HG03457 (cell line): ENCODE data around the gene PSMD5.

Source experiments
- ATAC-seq: cut with Tn5 transposase; IDR thresholded peaks from one replicate; pipeline ENCODE4 v1.9.1; 2021; ENCODE audit warnings: moderate number of reproducible peaks; ENCODE audit not compliant: unreplicated experiment

PSMD5 gene

GRCh38 chr9:120856700-120857099 is 14.0 kb upstream of the PSMD5 start:
- ATAC-seq, result no peak

DNA sequence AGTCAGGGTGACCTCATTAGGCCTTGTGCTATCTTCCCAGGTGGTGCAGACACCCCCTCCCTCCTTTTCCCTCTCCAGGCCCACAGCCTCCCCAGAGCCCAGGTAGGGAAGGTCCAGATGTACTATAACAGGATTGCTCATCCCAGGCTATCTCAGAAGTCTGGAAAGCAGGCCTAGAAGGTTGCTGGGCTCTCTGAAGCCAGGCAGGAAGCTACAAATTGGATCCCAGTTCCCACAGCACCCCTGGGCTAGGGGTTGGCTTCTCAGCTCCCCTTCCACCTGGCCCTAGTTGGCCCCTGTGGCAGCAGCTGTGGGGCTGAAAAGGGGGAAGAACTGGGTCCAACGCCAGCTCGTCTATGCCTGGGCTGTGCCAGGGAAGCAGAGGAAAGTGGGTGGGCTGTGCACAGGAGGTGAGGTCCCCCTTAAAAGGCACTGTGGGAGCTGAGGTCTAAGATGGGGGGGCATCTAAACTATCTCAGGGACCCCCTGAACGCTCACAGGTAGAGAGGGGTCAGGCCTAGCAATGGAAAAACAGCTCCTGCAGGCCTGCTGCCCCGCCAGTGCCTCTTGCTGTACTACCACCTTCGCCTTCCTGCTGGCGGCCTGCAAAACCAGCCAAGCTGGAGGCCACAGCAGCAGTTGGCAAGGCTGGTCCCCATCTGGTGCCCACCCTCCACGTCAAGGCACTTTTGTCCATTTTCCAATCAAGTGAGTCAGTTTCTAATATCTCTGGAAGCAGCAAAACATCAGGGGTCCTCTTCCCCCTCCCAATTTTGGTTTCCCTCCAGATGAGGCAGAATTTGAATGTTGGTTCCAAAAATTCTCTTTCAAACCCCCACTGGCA is 13.3 kb upstream of the PSMD5 start:
- no peak for ATAC-seq

DNA sequence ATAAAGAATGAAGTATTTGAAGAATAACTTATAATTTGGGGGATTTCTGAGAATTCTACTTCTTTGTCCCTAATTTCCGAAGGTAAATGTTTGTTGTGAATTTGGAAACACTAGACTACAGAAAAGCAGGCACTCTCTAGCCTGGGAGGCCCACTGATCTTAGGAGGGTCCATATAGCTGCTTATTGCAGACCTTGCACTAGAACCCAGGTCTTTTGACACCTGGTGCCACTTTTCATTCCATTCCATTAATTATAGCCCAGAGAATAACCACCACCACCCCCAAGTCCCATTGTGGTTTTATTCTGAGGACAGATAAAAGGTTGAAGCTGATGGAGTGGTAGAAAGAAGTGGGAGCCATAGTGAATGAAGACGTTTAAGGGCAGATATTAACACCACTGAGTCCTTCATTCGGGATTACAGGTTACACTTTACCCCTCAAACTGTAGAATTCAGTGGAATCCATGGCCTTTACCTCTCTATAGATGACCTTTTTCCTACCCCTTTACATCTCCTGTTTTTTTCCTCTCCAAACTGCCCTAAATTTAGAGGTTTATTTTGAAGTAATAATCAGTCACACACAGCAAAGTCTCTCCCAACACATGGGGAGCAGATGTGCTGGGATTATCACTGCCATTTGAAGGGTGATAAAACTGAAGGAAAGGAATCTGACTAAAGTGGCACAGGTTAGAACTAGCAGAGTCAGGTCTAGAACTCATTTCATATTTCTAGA is 12.0 kb upstream of the PSMD5 start:
- ATAC-seq, result no peak

DNA sequence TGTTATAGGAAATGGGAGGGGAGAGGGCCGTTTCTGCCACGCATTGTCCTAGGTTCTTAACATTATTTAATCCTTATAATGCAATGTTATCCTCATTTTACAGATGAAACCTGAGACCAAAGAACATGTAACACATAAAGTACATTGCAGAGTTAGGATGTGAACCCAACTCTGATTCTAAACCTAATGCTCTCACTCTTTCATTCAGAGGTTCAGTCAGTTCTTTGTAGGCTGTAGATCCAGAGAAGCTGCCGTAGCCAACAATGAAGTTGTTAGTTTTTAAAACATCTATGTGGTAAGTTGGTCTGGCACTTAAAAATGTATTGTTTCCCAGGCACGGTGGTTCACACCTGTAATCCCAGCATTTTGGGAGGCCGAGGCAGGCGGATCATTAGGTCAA is 10.5 kb upstream of the PSMD5 start:
- no peak for ATAC-seq

DNA sequence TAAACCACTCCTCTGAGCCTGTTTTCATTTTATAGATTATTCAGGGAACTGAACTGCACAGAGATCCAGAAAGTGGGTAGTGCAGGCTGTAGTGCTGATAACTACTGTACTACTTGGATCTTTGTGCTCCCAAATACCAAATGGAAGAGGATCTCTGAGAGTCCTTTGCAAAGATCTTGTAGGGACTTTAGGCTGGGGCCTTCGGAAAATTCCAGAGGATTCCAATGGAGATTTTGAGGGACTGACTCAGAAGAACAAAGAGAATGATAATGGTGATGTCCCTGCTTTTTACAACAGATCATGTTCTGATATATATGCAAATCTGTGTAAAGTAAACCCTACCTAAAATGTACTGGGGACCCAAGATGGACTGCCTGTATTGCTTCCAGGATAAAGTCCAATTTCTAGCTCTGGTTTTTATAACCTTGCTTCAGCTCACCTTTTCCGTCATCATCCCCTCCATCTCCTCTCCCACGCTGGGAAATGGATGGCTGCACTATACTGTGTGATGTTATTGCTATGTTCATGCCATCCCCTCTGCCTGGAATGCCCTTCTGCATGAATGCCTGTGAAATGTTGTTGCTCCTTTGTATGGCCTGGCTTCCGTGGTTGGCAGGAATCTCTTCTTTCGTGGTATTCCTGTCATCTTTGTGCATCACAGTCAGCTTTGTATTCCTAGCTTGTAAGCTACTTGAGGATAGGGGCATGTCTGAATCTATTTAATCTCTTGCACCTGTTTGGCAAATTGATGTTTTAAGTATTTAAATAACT is 9.7 kb upstream of the PSMD5 start:
- no peak for ATAC-seq

DNA sequence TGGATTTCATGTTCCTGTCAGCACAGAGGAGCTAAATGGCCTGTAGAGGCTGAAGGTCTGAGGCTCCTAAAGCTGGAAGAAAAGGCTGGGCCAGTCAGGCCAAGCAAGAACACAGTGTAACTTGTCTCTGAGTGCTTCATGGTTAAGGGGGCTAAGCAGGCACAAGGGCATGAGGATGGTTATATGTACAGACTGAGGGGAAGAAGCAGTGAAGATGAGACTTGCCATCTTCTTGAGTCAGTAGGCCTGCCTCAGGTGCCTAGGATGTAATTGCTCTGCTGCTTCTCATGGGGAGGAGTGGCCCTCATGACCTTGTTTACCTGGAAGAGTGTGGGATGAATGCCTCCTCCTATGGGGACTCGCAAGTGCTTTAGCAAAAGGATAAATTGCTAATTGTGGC is 8.7 kb upstream of the PSMD5 start:
- ATAC-seq, result no peak

GRCh38 chr9:120850315-120850714 is 7.6 kb upstream of the PSMD5 start:
- no peak for ATAC-seq

DNA sequence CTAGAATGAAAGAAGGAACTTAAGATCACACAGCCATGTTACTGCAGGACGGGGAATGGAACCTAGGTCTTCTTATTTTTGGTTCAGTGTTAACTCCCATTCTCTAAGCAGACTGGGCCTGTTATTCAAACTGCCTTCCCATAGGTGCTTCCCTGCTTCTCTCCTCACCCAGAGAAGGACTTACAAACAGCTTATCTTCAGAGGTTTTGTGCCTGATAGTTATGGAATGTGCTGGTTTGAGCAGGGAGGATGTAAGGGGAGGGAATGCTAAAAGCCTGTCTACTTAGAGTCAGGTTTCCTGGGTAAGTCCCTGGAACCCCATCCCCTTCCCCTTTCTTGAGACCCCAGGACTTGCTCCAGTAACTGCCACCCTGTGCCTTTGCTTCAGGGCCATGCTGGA is 4.2 kb upstream of the PSMD5 start:
- ATAC-seq, result no peak

- ATAC-seq, result no peak
These were observed 3.6 kb upstream of the PSMD5 start for GRCh38 chr9:120846251-120846889.

DNA sequence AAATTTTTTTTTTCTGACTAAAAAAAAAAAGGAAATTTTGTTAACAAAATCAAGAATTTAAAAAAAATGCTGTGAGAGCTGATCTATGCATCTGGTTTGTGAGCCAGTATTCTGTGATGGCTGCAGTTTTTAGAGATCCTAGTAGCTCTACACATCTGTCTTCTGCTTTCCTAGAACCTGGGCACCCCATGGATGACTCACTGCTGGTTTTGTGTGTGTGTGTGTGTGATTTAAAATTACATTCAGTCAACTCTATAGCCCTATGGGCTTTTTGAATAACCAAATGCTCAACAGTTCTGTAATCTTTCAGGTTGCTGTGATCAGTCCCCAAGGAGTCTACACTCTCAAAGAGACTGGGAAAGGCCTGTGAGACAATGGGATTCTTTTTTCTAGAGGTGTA is 2.5 kb upstream of the PSMD5 start:
- no peak for ATAC-seq

GRCh38 chr9:120841930-120842684 is 615 bp downstream of the PSMD5 start:
- peak; percentile 3 for ATAC-seq

- no peak for ATAC-seq
These were observed 3.6 kb downstream of the PSMD5 start for GRCh38 chr9:120839146-120839545.

DNA sequence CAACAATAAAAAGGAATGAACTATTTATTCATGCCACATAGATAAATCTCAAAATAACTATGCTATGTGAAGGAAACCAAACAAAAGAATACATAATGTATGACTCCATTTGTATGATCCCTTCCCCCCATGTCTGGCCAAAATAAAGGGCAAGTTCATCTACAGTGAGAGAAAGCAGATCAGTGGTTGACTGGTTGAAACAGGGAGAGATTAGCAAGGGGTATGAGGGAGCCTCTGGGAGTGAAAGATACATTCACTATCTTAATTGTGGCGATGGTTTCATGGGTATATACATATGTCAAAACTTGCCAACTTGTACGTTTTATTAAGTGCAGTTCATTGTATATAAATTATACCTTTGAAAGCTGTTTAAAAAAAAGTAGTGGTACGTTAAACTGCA is 4.8 kb downstream of the PSMD5 start:
- no peak for ATAC-seq

DNA sequence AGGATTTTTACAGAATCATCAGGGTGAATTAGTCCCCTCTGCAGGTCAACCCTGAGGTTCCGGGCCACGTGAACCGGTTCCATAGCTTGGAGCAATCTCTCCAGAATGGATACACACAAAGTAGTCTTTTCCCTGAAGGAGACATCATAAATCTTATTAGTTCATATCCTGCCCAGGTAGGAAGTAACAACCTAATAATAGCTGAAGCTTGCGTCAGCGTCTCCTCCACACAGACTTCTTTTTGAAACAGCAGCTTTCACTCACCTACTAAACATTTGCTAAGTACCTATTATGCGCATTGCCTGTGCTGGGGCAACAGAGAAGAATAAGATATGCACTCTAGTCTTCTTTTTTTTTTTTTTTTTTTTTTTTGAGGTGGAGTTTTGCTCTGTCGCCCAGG is 9.4 kb downstream of the PSMD5 start:
- ATAC-seq, result no peak

GRCh38 chr9:120832807-120833206 is 9.9 kb downstream of the PSMD5 start:
- no peak for ATAC-seq

DNA sequence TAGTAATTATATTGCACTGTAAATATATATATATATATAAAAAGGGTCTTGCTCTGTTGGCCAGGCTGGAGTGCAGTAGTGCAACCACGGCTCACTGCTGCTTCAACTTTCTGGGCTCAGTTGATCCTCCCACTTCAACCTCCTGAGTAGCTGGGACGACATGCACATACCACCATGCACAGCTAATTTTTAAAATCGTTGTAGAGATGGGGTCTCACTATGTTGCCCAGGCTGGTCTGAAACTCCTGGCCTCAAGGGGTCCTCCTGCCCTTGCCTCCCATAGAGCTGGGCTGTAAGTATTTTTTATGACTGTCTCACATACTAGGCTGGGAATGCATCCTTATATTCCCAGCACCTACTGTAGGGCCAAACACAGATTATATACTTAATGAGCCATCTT is 11.9 kb downstream of the PSMD5 start:
- ATAC-seq, result no peak

DNA sequence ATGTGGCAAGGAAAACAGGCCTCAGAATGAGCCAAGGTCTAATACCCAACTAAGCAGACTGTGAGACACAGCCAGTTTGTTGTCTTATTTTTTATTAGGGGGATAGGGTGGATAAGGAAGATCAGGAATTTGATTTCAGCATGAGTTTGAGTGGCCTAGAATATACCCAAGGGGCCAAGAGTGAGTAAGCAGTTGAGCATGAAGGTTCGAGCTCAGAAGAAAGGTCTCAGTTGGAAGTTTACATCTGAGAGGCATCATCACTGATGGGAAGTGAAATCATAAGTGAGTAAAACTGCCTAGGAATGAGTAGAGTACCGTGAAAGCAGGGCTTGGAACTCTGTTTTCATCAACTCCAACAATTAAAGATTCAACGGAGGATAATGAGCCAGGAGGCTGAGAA is 12.6 kb downstream of the PSMD5 start:
- no peak for ATAC-seq

- no peak for ATAC-seq
These were observed 13.1 kb downstream of the PSMD5 start for GRCh38 chr9:120829650-120830049.

GRCh38 chr9:120820095-120820494 is 22.6 kb downstream of the PSMD5 start:
- ATAC-seq, result no peak

DNA sequence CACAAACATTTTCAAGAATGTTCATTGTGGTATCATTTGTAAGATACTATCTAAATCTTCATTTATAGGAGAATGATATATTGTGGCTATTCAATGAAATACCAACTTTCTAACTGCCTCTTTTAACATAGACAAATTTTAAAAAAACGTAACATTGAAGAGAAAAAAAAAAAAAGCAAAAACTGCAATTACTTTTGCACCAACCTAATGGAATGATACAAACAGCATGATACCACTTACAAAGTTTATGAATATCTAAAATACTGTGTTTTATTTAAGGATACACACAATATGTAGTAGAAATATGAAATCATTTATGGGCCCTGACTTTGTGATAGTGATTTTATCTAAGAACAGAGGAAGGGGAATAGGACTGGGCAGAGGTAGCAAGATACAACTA is 24.1 kb downstream of the PSMD5 start:
- no peak for ATAC-seq
